Measurements from ENCODE around the gene IGFN1. TPM values are rescaled to one million over a fixed set of nuclear protein-coding genes. Genes with fewer than 3 reads are reported as not detected.

The IGFN1 gene
- total and polyA plus RNA-seq, 10 of the 15 experiments (the other 5 are each of a cell fraction or from before 2014, with no cell fraction given): not detected

DNA sequence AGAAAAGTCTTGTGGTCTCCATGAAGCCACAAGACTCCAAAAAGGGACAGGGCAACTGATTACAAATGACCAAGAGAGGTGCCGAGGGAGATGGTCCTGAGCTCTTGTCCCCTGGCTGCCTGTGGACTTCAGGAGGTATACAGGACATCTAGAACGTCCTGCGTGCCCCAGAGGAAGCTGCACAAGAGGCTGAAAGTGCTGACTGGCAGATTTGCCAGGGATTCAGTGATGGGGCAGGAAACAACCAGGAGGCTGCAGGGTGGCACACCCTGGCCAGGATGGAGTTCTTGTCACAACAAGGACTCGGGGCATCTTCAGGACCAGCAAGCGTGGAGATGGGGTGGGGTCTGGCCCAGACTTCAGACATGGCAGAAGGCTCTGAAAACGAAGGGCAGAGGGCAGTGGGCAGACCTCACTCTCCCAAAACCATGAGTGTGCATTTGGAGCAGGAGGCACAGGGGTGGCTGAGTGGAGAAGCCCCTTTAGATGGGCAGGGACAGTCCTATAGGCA, 79.3 kb downstream of the IGFN1 start:
- POLR2A ChIA-PET: no interaction called here
- Histone ChIP-seq H3K36me3 (ENCODE audit: control insufficient read depth in 2 of 2, insufficient read depth in 2 of 2, low read length in 1 of 2) (no peaks in the 10 kb centered on the region), H3K79me2 (ENCODE audit: control insufficient read depth, insufficient read depth, low read length) (no peaks in the 10 kb centered on the region), H3K9ac (ENCODE audit: control insufficient read depth, insufficient read depth, low read length) (no peak overlapping the region), H3K4me3 (no peak overlapping the region), H3K4me2 (ENCODE audit: control insufficient read depth, insufficient read depth) (no peak overlapping the region), H3K4me1 (ENCODE audit: control insufficient read depth, insufficient read depth, low read length) (no peaks in the 10 kb centered on the region), H2AFZ (ENCODE audit: control insufficient read depth, low read depth, low read length) (no peak overlapping the region), H3K27ac (ENCODE audit: control insufficient read depth, insufficient read depth) (no peak overlapping the region), H3K27me3 (replicated peaks in 1 of 2; ENCODE audit: control insufficient read depth in 2 of 2, insufficient read depth in 2 of 2, low read length in 1 of 2) (no peaks in the 10 kb centered on the region; a peak in 2 of 4 replicates), H4K20me1 (ENCODE audit: control insufficient read depth, insufficient read depth) (no peaks in the 10 kb centered on the region), H3K9me3 (replicated peaks; ENCODE audit: control insufficient read depth, insufficient read depth, low read length) (no peaks in the 10 kb centered on the region)
- 2% methylated on average over 6 of the region's 6 CpGs for WGBS (ENCODE audit: insufficient coverage, insufficient replicate concordance, low lambda C conversion rate, missing lambda C conversion rate)
- FAIRE-seq (no peak), ATAC-seq (no peak), DNase-seq (ENCODE audit: low read depth, low spot score) (no peak)
- RAD21 ChIA-PET (ENCODE audit: unreplicated experiment): no interaction called here
- SMC1A ChIA-PET (ENCODE audit: uncharacterized antibody, unreplicated experiment): no interaction called here
- no TSS peak for BruUV-seq (replicated peaks)
- in situ Hi-C loops (cut with MboI) (no loop called here), intact Hi-C loops (cut with micrococcal nuclease; ENCODE audit: unreplicated experiment) (no loop called here)
- no peak for TF ChIP-seq CHD4 (IDR thresholded peaks at IDR 0.05)
- no peak for TF ChIP-seq SMC3 (IDR thresholded peaks at IDR 0.05; ENCODE audit: borderline replicate concordance, low read length)
- CTCF ChIA-PET: no interaction called here

DNA sequence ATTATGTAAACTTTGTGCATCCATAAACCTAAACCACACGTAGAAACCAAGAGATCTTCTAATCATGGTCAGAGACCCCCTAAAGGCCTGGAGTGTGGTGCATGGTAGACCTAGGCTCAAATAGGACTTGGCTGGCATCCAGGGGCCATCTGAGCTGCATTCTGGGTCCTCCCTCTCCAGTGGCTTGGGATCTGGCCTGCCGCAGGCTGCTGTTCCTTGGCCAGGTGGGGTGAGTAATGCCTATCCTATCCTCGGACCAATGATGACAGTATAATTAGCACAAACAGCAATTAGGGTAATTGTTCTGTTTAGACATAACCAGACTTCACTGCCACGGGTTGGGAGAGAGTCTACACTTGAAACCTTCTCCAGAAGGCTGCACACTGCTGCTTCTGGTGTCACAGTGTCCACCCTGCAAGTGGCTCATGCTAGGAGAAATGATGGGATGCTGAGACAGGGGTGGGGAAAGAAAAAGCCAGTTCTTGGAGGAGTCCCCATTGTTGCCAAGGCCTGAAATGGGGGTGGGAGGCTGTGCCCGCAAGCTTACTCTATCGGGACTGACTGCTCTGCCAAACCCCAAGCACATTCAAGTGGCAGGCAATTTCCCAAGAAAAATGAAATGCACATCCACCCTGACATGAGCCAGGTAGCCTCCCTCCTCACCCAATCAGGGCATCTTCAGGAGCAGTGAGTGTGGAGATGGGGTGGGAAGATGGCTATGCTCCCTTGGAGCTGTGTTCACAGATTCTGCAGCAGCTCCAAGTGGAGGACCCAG, 80.2 kb downstream of the IGFN1 start:
- SMC1A ChIA-PET (ENCODE audit: uncharacterized antibody, unreplicated experiment): interaction anchor here (1.3 kb wide), 1 partner anchor 36 kb away, joined by 3 read pairs; no protein-coding TSS in a partner anchor

More for the DNA sequence above, 80.2 kb downstream of the IGFN1 start:
- no peaks in the 10 kb centered on the region for H4K20me1 ChIP-seq (ENCODE audit: control insufficient read depth, insufficient read depth)
- in situ Hi-C loops (cut with MboI): no loop called here
- no peaks in the 10 kb centered on the region for H3K79me2 ChIP-seq (ENCODE audit: control insufficient read depth, insufficient read depth, low read length)
- H3K9me3 ChIP-seq (replicated peaks; ENCODE audit: control insufficient read depth, insufficient read depth, low read length): no peaks in the 10 kb centered on the region
- ChIA-PET POLR2A (no interaction called here), CTCF (interaction anchor here (1.0 kb wide), 1 partner anchor 152 kb away, joined by 4 read pairs; no protein-coding TSS in a partner anchor), RAD21 (ENCODE audit: unreplicated experiment) (no interaction called here)
- FAIRE-seq (no peak), DNase-seq (ENCODE audit: low read depth, low spot score) (no peak), ATAC-seq (no peak)
- H3K27ac ChIP-seq (ENCODE audit: control insufficient read depth, insufficient read depth): no peak overlapping the region
- intact Hi-C loops (cut with micrococcal nuclease; ENCODE audit: unreplicated experiment): no loop called here
- no peaks in the 10 kb centered on the region; a peak in 1 of 4 replicates for H3K27me3 ChIP-seq (replicated peaks in 1 of 2; ENCODE audit: control insufficient read depth in 2 of 2, insufficient read depth in 2 of 2, low read length in 1 of 2)
- no peaks in the 10 kb centered on the region for H3K4me1 ChIP-seq (ENCODE audit: control insufficient read depth, insufficient read depth, low read length)
- no peak overlapping the region for H2AFZ ChIP-seq (ENCODE audit: control insufficient read depth, low read depth, low read length)
- no peak overlapping the region for H3K4me2 ChIP-seq (ENCODE audit: control insufficient read depth, insufficient read depth)
- no peak overlapping the region for H3K9ac ChIP-seq (ENCODE audit: control insufficient read depth, insufficient read depth, low read length)
- 21% methylated on average over 6 of the region's 6 CpGs for WGBS (ENCODE audit: insufficient coverage, insufficient replicate concordance, low lambda C conversion rate, missing lambda C conversion rate)
- no peak overlapping the region for H3K4me3 ChIP-seq
- TF ChIP-seq PRDM15 (CRISPR knock-in tag; IDR thresholded peaks at IDR 0.05): no peak
- no peak for TF ChIP-seq SMAD5 (IDR thresholded peaks at IDR 0.05; ENCODE audit: low read depth)
- no peak for TF ChIP-seq HSF1 (IDR thresholded peaks at IDR 0.05; ENCODE audit: low read depth, low read length)
- TF ChIP-seq KDM1A (IDR thresholded peaks at IDR 0.05; ENCODE audit: borderline replicate concordance): no peak
- no peak for TF ChIP-seq SRF (IDR thresholded peaks at IDR 0.05; ENCODE audit: low read depth in 2 of 2, low read length in 2 of 2)
- TF ChIP-seq RELA (IDR thresholded peaks at IDR 0.05; ENCODE audit: borderline replicate concordance, partially characterized antibody): no peak
- TF ChIP-seq SREBF1 (IDR thresholded peaks at IDR 0.05; ENCODE audit: low read length): no peak
- TF ChIP-seq SUZ12 (IDR thresholded peaks at IDR 0.05; ENCODE audit: unreplicated experiment): no peak
- BruUV-seq (replicated peaks): no TSS peak
- H3K36me3 ChIP-seq (ENCODE audit: control insufficient read depth in 2 of 2, insufficient read depth in 2 of 2, low read length in 1 of 2): no peaks in the 10 kb centered on the region

Measured in GM12878 (cell line).